NCI-H345 (cell line): ENCODE results near the gene UNC5A.
A peak's percentile ranks its signal among the peaks of the same experiment; 100 is the strongest.
"Not testable (repeated sequence)": the region's sequence is repeated elsewhere in the genome, so short reads cannot be mapped to it uniquely, and the experiment has no call there.

ENCODE experiments used
- DNase-seq: peaks from one replicate; lab custom pipeline; 2025; lab: John Stamatoyannopoulos, UW

UNC5A gene

DNA sequence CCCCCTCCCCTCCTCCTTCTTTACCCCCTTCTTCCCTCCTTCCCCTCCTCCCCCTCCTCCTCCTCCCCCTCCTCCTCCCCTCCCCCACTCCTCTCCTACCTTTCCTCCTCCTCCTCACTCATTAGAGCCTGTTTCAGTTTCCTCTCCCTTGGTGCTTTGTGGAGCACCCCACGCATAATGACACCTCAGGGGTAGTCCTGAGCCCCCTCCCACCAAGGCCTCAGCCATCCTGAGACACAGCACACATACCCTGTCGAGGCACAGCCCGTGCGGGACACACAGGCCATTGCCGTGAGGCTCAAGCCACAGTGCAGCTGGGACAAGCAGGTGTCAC lies 53.4 kb downstream of the UNC5A start:
- DNase-seq = no peak

DNA sequence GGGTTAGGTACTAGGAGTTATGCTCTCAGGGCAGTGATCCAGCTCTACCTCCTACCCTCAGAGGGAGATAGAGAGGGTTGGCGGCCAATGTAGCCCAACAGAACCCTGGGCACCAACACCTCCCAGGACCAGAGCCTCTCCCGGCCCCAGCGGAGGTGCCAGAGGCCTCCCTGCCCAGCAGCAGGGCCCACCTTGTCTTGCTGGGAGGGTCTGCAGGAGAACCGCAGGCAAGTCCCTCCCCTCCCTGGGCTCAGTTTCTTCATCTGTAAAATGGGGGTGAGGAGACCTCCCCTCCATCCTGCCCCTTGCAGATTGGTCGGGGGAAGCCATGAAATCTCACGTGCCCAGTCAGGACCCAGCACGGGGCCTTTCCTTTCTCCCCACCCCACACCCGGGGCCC lies 54.4 kb downstream of the UNC5A start:
- DNase-seq = no peak

- no peak for DNase-seq
Observed at GRCh38 chr5:176865964-176866363, 55.6 kb downstream of the UNC5A start.

DNA sequence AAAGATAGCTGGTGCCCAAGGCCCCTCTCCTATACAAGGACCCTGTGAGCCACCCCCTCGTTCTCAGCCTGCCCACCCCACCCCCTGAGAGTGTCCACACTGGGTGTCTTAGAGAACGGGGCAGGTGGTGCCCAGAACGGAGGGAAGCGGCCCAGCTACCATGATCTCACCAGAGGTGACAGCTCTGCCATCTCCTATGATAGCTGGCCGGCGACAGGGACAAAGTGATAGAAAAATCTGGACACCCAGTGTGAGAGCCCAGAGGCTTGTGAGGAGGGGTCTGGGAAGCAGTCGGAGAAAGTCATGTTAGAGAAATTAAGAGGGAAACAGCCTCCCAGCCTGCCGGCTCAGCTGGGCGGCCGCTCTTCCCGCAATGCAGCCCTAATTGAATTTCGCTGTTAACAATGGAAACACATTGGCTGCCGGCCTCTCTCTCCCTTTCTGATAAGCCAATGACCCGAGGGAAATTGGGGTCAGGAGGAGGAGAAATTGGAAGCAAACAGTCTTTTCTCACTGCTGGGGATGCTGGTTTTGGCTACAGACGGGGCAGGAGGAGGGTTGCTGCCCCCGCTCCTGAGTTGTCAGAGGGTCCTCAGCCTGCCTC lies 56.5 kb downstream of the UNC5A start:
- DNase-seq = no peak

- no peak for DNase-seq
Observed at GRCh38 chr5:176868126-176868525, 57.8 kb downstream of the UNC5A start.

- no peak for DNase-seq
Observed at GRCh38 chr5:176868731-176869130, 58.4 kb downstream of the UNC5A start.

DNA sequence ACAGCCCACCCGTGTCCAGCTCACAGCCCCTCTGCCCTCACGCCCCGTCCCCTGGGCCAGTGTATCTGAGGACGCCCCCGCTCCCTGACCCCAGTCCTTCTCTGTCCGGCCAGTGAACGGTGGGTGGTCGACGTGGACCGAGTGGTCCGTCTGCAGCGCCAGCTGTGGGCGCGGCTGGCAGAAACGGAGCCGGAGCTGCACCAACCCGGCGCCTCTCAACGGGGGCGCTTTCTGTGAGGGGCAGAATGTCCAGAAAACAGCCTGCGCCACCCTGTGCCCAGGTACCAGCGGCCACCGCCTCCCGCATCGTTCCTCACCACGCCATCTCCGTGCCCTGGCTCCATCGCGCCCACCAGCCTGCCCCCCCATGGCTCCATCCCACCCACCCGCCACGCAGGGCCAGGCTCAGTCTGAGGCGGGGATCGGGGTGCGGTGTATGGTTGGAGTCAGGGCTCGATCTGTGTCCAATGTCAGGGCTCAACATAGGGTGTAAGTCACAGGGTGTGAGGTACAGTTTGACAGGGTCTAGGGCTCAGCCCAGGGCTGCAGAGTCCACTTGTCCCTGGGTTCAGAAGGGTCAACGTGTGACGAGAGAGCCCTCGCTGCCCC lies 59.2 kb downstream of the UNC5A start:
- no peak for DNase-seq

- no peak for DNase-seq
Observed at GRCh38 chr5:176870110-176870591, 59.8 kb downstream of the UNC5A start.

DNA sequence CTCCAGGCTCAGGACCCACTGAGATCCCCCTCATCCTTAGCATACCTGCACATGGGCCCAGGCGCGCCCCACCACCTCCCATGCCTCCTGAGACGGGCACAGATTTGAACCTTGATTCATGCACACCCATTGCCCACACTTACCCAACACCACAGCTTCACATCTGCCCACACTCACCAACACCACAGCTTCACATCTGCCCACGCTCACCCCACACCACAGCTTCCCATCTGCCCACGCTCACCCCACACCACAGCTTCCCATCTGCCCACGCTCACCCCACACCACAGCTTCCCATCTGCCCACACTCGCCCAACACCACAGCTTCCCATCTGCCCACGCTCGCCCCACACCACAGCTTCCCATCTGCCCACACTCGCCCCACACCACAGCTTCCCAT lies 60.3 kb downstream of the UNC5A start:
- not testable (repeated sequence) for DNase-seq

DNA sequence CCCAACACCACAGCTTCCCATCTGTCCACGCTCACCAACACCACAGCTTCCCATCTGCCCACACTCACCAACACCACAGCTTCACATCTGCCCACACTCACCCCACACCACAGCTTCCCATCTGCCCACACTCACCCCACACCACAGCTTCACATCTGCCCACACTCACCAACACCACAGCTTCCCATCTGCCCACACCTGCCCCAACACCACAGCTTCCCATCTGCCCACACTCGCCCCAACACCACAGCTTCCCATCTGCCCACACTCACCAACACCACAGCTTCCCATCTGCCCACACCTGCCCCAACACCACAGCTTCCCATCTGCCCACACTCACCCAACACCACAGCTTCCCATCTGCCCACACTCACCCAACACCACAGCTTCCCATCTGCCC lies 62.2 kb downstream of the UNC5A start:
- DNase-seq = not testable (repeated sequence)

DNA sequence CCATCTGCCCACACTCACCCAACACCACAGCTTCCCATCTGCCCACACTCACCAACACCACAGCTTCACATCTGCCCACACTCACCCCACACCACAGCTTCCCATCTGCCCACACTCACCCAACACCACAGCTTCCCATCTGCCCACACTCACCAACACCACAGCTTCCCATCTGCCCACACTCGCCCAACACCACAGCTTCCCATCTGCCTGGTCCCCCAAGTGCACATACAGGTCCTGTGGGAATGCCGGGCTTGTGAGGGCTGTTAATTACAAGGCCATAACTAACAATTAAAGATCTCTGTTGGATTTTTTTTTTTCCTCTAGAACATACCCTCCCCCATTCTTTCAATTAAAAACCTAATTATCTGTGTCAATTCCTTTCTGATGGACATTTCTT lies 62.7 kb downstream of the UNC5A start:
- not testable (repeated sequence) for DNase-seq

- no peak for DNase-seq
Observed at GRCh38 chr5:176873541-176874172, 63.3 kb downstream of the UNC5A start.

DNA sequence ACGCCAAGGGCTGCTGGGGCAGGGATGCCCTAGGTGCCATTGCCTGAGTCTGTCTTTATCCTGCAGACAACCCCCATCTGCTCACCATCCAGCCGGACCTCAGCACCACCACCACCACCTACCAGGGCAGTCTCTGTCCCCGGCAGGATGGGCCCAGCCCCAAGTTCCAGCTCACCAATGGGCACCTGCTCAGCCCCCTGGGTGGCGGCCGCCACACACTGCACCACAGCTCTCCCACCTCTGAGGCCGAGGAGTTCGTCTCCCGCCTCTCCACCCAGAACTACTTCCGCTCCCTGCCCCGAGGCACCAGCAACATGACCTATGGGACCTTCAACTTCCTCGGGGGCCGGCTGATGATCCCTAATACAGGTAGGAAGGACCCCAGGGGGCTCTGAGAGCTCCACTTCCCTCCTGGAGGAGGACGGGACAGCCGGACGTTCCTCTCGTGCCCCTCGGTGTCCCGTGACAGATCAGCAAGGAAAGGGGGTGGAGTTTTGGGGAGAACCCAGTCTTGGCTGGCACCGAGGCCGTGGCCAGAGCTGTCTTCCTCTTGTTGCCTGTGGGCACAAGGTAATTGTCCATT lies 63.9 kb downstream of the UNC5A start:
- no peak for DNase-seq

DNA sequence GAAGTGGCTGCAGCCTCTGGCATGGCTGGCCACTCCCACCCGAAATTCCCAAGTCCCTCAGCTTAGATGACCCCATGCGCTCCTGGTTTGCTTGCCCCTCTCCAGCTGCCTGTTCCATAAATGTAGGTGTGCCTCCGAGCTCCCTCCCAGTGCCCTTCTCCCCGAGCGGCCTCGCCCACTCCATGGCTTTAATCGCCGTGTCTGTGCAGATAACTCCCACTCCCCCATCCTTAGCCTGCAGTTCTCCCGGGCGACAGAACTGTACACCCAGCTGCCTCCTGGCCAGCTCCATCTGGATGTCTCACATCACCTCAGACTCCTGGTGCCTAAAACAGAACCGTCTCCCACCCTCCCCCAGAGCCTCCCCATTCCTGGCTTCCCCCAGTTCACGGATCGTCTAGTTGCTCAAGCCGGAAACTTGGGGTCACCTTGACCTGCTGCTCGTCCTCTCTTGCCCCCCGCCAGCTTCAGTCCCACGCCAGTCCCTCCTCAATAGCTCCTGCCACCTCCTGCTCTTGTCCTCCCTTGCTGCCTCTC lies 64.7 kb downstream of the UNC5A start:
- no peak for DNase-seq

GRCh38 chr5:176875783-176876505 lies 65.6 kb downstream of the UNC5A start:
- no peak for DNase-seq

GRCh38 chr5:176876506-176877431 lies 66.4 kb downstream of the UNC5A start:
- DNase-seq = no peak

GRCh38 chr5:176877793-176878331 lies 67.5 kb downstream of the UNC5A start:
- DNase-seq = peak; percentile 25

- no peak for DNase-seq
Observed at GRCh38 chr5:176878463-176878862, 68.1 kb downstream of the UNC5A start.

- no peak for DNase-seq
Observed at GRCh38 chr5:176878906-176879662, 68.7 kb downstream of the UNC5A start.
